GM19023 (cell line): ENCODE results near the gene ANKRD62.
"Not testable (repeated sequence)": the region's sequence is repeated elsewhere in the genome, so short reads cannot be mapped to it uniquely, and the experiment has no call there.

Source experiments
- ATAC-seq: cut with Tn5 transposase; IDR thresholded peaks from one replicate; pipeline ENCODE4 v1.9.1; 2021; ENCODE audit warnings: mild to moderate bottlenecking, moderate library complexity; ENCODE audit not compliant: unreplicated experiment

Gene ANKRD62

DNA sequence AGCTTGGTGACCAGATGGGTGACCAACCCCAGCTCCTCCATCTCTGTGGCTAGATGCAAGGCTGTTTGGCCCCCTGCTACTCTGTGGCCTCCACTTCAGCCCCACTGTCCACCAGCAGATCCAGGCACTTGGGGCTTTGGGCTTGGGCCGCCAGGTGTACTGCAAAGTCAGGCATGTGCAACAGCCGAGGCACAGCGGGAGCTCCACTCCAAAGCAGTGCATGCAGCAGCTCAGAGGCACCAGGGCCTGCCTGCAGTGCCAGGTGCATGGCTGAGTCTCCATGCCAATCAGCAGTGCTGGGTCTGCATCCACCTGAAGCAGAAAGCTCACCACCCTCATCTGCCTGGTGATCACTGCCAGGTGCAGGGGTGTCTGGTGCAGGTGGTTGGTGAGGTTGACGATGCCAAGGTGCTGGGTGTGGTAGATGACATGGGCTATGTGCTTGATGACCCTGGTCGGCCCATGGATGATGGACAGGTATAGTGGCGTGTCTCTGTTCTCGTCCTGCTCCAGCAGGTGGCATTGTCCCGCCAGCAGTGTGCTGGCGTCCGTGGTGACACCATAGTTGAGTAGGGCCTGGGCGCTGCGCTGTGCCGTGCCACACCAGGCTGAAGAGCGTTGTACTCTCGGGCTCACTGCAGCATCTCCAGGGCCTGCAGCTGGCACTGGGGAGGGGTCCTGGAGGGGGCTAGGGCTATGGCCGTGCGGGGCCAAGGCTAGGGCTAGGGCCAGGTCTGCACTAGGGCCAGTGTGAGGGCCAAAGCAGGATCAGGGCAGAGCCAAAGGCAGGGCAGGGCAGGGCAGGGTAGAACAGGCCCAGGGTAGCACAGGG, 1.0 kb upstream of the ANKRD62 start:
- ATAC-seq = no peak

DNA sequence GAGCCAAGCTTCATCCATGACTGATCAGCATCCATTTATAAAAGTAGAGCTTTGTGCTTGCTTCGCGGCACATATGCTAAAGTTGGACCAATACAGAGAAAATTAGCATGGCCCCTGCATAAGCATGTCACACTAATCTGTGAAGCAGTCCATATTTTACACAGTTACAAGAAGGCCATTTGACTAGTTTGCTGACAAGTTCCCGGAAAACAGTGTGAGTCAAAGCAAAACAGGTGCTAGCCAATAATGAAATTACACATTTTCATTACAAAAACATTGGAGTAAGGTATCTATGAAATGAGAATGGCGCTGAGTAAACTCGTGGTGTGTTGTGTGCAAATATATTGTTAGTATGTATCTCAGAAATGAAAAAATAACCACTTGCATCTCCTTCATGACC, 4.7 kb downstream of the ANKRD62 start:
- no peak for ATAC-seq

DNA sequence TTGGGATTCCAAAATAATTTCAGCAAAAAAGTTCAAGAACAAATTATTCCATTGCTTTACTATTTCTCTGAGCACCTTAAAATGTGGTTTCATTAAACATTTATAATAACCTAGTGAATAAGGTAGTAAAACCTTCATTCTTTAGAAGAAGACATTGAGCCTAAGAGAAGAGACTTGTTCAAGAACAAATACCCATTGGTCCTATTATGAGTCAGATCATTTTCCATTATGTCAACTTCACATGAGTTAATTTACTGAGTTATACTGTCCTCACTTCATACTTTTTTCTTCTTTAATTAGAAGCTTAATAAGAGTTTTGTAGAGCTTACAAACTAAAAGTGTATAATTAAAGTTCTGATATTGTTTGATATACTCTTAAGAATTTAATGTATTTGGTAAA, 5.5 kb downstream of the ANKRD62 start:
- no peak for ATAC-seq

DNA sequence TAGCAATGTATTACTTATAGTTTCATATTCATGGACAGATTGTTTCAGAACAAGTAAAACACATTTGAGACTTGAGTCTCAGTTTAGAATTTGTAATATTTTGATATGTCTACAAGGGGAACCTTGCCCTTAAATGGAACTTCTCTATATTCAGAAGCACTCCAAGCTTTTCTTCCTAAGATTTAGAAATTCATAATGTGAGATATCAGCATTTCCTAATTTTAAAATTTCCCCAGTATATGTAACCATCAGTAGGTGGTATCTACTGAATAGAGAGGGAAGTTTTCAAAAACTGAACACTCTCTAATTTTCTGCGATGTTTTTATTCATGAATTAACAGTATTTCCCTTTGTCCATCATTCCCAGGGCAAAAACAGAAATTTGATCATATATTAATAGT, 7.6 kb downstream of the ANKRD62 start:
- no peak for ATAC-seq

DNA sequence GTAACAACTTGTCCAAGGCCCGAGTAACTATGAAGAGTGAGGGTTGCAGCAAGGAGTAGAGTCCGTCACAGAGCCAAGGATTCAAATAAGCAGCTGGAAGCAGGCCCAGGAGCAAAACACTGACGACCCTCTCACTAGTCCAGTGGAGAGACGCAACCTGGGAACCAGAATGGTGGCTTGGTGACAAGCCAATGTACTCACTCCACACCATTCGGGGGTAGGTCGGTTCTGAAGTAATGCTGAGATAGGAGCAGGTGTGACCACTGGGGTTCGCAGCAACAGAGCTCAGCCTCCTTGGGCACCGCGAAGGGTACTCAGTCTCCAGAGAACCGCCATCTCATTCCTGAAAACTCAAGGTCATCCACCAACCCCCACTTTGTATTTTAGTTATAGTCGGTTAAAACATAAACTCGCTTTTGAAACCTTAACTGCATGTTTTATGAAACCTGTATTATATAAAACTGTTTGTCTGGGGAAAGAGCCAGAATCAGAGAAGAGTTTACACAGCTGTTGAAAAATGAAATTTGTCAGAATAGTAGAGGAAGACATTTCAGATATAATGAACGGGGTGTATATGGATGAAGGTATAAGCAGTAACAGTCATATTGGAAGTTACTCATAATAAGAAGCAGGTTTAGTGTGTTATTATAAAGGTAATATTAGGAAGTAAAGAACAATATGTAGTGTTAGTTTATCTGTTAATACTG, 8.6 kb downstream of the ANKRD62 start:
- ATAC-seq = no peak

DNA sequence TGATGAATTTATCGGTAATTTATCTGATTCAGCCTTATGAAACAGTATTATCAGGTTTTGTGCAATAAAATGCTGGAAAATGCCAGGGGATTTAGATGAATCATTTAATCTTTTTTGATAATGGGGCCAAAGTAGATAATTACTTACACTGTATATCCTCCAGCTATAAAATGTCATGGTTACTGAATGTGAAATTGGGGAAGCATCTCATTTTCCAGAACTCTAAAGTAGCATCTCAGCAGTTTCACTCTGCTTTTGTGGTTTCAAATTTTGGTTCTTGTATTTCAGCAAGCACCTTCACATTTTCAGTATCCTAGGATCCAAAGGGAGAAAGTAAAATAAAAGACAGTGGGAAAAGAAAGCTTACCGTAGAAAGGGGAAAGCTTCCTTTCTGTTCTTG, 12.8 kb downstream of the ANKRD62 start:
- ATAC-seq = no peak

DNA sequence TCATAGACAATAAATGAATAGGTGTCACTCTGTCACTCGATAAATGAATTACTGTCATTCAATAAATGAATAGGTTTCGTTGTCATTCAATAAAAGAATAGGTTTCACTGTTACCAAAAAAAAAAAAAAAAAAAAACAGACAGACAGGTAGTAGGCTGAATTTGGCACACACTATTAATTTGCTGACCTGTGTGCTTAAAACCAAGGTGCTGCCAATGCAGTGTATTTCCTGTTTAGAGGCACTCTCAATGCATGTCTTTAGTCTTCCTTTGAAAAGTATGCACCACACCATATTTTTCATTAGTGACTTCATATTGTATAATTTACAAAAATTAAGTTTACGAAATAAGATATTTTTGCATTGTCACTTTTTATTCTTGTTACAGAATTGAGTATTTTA, 16.2 kb downstream of the ANKRD62 start:
- ATAC-seq = no peak

DNA sequence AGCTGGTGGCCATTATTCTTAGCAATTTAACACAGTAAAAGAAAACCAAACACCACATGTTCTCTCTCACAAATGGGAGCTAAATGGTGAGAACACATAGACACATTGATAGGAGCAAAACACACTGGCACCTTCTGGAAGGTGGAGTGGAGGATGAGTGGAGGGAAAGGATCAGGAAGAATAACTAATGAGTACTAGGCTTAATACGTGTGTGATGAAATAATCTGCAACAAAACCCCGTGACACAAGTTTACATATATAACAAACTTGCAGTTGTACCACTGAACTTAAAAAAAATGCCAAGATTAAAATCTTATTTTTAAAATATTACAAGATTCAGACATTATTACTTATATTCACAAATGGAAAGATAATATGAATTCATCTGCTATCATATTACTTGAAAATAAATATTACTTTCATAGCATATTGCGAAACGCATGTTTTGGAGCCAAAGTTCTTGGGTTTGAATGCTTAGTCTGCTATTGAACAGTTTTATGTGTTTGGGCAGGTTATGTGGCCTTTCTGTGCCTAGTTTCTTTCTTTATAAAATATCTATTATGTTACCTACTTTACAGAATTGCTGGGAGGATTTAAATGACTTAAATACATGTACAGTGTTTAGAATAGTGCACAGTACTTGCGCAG, 20.5 kb downstream of the ANKRD62 start:
- no peak for ATAC-seq

DNA sequence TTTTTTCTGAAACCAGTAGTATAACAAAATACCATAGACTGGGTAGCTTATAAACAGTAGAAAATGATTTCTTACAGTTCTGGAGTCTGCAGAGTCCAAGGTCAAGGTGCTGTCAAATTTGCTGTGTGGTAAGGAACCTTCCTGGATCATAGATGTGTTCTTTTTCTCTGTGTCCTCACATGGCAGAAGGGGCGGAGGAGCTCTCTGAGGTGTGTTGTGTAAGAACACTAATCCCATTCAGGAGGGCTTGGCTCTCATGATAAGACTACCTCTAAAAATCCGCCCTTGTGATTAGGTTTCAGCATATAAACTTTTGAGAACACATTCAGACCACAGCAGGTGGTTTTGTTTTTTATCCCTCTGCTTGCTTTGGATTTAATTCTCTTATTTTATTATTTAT, 25.7 kb downstream of the ANKRD62 start:
- ATAC-seq = no peak

DNA sequence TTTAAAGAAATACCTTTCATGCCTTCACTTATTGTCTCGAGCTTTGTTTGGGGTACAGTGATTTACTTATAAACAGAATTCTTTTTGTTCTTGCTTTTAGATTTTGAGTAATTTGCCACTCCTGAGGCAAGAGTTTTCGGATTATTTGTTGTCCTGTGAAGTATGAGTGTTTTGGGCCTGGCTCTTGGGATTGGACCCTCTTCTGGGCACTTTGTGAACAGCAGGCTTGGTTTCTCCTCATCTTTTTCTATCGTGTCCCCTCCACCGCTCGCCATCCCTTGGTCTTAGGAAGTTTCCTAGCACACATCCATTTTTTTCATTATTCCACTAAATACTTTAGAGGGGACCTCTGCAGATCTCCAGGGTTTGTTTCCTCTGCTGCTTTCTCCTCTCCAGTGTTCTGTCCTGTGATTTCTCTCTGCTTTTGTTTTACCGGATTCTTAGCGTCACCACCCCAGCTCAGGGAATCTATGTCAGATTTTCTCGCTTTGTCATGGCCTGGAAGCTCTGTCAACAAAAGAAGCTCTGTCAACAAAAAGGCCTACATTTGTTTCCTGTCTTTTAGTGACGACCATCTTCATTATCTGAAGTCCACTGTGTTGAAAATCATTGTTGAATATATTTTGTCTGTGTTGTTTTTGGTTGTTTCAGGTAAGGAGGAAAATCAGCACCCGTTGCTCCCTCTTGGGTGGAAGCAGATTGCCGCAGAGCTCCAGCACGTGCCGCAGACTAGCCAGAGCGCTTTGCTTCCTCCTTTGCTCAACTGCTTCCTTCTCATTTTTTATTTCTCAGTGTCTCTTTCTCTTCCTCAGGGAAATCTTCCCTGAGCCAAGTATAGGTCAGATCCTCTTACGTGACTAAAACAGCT, 27.8 kb downstream of the ANKRD62 start:
- no peak for ATAC-seq

DNA sequence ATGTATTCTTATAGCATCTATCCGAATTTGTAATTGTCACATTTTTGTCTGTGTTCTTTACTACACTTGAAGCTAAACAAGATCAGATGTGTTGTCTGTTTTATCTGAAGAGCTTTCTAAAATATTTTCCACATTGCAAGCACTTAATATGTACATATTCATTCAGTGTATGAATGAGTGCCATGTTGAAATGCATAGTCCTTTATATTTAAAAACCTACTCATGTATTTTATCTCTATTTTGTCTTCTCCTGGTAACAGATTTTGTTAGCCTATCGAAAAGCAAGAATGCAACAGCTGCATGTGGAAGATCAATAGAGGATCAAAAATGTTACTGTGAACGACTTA, 28.4 kb downstream of the ANKRD62 start:
- not testable (repeated sequence) for ATAC-seq

DNA sequence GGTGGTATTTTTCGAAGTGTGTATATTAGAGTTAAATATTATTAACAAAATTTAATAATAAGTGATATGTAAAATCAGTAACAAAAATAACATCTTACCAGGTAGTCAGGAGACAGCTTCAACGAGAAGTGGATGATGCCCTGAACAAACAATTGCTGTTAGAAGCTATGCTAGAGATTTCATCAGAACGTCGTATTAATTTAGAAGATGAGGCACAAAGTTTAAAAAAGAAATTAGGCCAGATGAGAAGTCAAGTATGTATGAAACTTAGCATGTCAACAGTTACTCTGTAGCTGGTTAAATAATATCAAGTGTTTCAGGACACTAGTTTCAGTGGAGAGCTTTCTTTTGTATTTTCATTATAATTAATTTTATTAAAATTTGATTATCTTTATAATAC, 34.0 kb downstream of the ANKRD62 start:
- not testable (repeated sequence) for ATAC-seq

DNA sequence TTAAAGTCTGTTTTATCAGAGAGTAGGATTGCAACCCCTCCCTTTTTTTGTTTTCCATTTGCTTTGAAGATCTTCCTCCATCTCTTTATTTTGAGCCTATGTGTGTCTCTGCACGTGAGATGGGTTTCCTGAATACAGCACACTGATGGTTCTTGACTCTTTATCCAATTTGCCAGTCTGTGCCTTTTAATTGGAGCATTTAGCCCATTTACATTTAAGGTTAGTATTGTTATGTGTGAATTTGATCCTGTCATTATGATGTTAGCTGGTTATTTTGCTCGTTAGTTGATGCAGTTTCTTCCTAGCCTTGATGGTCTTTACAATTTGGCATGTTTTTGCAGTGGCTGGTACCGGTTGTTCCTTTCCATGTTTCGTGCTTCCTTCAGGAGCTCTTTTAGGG, 45.2 kb downstream of the ANKRD62 start:
- ATAC-seq = not testable (repeated sequence)

DNA sequence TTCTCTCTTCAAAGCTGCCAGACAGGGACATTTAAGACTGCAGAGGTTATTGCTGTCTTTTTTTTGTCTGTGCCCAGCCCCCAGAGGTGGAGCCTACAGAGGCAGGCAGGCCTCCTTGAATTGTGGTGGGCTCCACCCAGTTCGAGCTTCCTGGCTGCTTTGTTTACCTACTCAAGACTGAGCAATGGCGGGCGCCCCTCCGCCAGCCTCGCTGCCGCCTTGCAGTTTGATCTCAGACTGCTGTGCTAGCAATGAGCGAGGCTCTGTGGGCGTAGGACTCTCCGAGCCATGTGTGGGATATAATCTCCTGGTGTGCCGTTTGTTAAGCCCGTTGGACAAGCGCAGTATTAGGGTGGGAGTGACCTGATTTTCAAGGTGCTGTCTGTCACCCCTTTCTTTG, 47.2 kb downstream of the ANKRD62 start:
- ATAC-seq = not testable (repeated sequence)

DNA sequence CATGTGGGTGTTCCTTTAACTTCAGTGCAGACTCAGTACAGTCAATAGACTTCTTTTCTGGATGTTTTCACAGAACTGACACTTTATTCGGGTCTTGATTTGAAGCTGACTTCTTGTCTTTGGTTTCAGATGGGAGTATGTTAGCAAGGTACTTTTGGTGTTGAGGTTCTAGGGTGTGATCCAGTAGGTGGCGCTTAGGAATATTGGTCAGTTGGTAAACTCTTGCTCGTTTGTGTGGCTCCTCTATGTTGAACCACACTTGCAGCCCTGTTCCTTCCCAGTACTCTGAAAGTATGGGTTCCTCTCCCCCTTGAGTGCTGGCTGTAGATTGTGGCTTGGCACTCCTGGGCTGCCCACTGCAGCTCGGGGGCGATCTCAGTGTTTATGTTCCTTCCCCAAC, 48.1 kb downstream of the ANKRD62 start:
- not testable (repeated sequence) for ATAC-seq

DNA sequence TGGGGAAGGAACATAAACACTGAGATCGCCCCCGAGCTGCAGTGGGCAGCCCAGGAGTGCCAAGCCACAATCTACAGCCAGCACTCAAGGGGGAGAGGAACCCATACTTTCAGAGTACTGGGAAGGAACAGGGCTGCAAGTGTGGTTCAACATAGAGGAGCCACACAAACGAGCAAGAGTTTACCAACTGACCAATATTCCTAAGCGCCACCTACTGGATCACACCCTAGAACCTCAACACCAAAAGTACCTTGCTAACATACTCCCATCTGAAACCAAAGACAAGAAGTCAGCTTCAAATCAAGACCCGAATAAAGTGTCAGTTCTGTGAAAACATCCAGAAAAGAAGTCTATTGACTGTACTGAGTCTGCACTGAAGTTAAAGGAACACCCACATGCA, 55.8 kb downstream of the ANKRD62 start:
- not testable (repeated sequence) for ATAC-seq

DNA sequence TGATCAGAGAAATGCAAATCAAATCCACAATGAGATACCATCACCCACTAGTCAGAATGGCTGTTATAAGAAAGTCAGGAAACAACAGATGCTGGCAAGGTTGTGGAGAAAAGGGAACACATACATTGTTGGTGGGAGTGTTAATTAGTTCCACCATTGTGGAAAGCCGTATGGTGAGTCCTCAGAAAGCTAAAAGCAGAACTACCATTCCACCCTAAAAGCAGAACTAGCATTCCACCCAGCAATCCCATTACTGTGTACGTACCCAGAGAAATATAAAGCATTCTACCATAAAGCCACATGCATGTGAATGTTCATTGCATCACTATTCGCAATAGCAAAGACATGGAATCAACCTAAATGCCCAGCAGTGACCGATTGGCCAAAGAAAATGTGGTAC, 60.7 kb downstream of the ANKRD62 start:
- ATAC-seq = no peak

DNA sequence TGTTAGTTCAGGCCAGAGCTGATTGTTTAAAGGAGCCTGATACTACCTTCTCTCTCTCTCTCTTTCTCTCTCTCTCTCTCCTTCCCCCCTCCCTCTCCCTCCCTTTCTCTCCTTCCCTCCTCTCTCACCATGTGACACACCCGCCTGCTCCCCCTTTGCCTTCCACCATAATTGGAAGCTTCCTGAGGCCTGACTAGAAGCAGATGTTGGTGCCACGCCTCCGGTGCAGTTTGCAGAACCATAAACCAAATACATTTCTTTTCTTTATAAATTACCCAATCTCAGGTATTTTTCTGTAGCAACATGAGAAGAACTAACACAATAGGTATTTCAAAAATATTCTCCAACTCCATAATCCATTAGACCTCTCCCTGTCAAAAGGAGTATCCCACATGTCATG, 62.4 kb downstream of the ANKRD62 start:
- no peak for ATAC-seq

DNA sequence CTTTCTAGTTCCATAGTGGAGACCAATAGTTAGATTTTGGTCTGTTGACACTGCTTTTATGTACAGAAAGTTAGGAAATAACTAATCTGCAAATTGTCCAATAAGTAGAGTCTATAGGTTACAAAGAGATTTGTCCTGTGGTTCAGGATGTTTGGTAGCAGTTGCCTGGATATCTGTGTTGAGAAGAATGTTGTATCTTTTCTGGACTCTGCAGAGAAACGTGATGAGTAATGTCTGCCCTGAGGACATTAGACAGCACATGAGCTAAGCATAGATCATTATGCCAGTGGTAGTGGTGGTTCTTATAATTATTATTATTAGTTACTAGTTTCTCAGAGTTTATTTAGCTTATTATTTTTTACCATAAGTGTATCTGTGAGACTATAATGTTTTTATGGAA, 65.8 kb downstream of the ANKRD62 start:
- ATAC-seq = no peak

DNA sequence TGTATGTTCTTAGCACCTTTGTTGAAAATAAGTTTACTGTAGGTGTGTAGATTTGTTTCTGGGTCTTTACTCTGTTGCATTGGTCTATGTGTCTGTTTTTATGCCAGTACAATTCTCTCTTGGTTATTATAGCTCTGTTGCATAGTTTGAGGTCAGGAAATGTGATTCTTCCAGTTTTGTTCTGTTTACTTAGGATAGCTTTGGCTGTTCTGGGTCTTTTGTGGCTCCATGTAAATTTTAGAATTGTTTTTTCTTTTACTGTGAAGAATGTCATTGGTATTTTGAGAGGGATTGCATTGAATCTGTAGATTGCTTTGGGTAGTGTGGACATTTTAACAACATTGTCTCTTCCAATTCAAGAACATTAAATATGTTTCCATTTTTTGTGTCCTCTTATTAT, 69.1 kb downstream of the ANKRD62 start:
- no peak for ATAC-seq
